Measurements from ENCODE around the gene ASAP2.

GRCh38 chr2:9384521-9384920 lies 177.9 kb downstream of the ASAP2 start:
- TF ChIP-seq POLR2AphosphoS5 (IDR thresholded peaks at IDR 0.05; ENCODE audit: low read depth, low read length) (no peak), POLR2A (IDR thresholded peaks at IDR 0.05; ENCODE audit: low read depth, low read length) (no peak), SPI1 (IDR thresholded peaks at IDR 0.05; ENCODE audit: low read depth, low read length) (no peak), TAF1 (IDR thresholded peaks at IDR 0.05; ENCODE audit: low read depth, low read length) (no peak), PAX5 (IDR thresholded peaks at IDR 0.05; ENCODE audit: insufficient read depth, low read length, severe bottlenecking) (no peak), POU2F2 (IDR thresholded peaks at IDR 0.05; ENCODE audit: low read depth, low read length) (no peak)
